Colonic mucosa (tissue), 4 donors: Measurements from ENCODE around the gene TRIM17. TPM values are rescaled to one million over a fixed set of nuclear protein-coding genes. Genes with fewer than 3 reads are reported as not detected.

Experiments
- DNase-seq: peaks from one replicate; pipeline ENCODE4 v3.0.0-alpha.2; 2020
- H3K27ac ChIP-seq: fragments of 200-600 bp; one replicate; pipeline ENCODE4 v1.8.0; 2021
- H3K27me3 ChIP-seq: fragments of 200-600 bp; one replicate; pipeline ENCODE4 v1.8.0; 2021
- H3K36me3 ChIP-seq: fragments of 200-600 bp; one replicate; pipeline ENCODE4 v1.8.0; 2021
- H3K4me1 ChIP-seq: fragments of 200-600 bp; one replicate; pipeline ENCODE4 v1.8.0; 2021; ENCODE audit warnings: mild to moderate bottlenecking
- H3K4me3 ChIP-seq: fragments of 200-600 bp; one replicate; pipeline ENCODE4 v1.8.0; 2021
- H3K9ac ChIP-seq, 2 donors: one replicate each; pipeline ENCODE4 v1.7.0; 2013; ENCODE audit warnings: control low read depth in 2 of 2, low read depth in 2 of 2, low read length in 2 of 2
- H3K9me3 ChIP-seq: fragments of 200-600 bp; one replicate; pipeline ENCODE4 v1.8.0; 2021
- intact Hi-C: fragments of 100-400 bp; cut with DNase I; formaldehyde crosslinking; loops from one replicate; pipeline ENCODE4 v1.14.1; 2022
- total RNA-seq, 2 donors: library from RNA; stranded (reverse); fragmentation: NEBNext Ultra II Directional in 1 of 2; extraction: Animal tissue kit (Norgen Biotek cat#: 25700) in 1 of 2; gene quantifications; one replicate each; pipeline ENCODE4 v1.2.1, GENCODE V29; 2021
- TF ChIP-seq, protein P1 (sequence below): fragments of 200-600 bp; IDR thresholded peaks from one replicate; pipeline ENCODE4 v1.8.0; 2022; ENCODE audit warnings: antibody characterized with exemption, mild to moderate bottlenecking
- donor health status: healthy.
- donor health status: DM: no; HTN: no; CAD: no.
- donor health status: DM: no; HTN: no; CAD: no.

Gene TRIM17
- total RNA-seq, 2 donors from 2014 or later = 0.21 TPM; not detected in 1

DNA sequence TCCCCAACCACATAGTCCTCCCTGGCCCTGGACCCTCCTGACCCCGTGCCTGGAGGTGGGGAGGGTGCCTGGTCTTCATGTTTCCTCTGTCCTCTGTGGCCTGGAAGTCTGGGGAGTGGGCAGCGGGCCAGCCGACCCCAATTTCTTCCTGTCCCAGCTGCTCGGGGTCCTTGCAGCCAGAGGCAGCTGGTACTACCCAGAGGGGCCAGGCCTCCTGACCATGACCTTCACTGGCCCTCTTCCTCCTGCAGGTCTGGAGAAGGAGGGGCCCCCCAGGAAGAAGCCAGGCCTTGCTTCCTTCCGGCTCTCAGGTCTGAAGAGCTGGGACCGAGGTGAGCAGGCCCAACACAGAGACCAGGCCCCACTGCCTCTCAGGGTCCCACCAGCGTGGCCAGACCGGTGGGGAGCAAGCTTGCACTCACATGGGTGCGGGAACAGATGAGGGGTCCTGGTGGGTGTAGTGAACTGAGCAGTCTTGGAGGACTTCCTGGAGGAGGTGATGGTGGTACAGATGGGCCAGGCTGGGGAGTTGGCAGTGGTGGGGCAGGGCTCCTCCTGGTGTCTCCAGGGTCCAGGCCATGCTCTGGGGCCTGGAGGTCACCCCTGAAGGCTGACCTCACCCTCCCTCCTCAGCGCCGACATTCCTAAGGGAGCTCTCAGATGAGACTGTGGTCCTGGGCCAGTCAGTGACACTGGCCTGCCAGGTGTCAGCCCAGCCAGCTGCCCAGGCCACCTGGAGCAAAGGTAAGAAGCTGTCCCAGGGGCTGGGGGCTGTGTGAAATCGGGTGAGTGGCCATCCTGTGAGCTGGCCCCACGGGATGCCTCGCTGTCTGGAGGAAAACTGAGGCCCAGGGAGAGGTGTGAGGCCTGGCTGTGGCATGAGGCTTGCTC lies 42.7 kb downstream of the TRIM17 start:
- Histone ChIP-seq H3K4me3 (no peak overlapping the region), H3K9me3 (no peaks in the 10 kb centered on the region), H3K36me3 (no peaks in the 10 kb centered on the region), H3K27me3 (peaks cover 8% of the 10 kb centered on the region), H3K4me1 (peaks cover 3% of the 10 kb centered on the region), H3K27ac (no peak overlapping the region), H3K9ac (no peak overlapping the region)
- no peak for DNase-seq
- TF ChIP-seq, protein P1, sequence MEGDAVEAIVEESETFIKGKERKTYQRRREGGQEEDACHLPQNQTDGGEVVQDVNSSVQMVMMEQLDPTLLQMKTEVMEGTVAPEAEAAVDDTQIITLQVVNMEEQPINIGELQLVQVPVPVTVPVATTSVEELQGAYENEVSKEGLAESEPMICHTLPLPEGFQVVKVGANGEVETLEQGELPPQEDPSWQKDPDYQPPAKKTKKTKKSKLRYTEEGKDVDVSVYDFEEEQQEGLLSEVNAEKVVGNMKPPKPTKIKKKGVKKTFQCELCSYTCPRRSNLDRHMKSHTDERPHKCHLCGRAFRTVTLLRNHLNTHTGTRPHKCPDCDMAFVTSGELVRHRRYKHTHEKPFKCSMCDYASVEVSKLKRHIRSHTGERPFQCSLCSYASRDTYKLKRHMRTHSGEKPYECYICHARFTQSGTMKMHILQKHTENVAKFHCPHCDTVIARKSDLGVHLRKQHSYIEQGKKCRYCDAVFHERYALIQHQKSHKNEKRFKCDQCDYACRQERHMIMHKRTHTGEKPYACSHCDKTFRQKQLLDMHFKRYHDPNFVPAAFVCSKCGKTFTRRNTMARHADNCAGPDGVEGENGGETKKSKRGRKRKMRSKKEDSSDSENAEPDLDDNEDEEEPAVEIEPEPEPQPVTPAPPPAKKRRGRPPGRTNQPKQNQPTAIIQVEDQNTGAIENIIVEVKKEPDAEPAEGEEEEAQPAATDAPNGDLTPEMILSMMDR = no peak
- intact Hi-C loops = no loop called here

DNA sequence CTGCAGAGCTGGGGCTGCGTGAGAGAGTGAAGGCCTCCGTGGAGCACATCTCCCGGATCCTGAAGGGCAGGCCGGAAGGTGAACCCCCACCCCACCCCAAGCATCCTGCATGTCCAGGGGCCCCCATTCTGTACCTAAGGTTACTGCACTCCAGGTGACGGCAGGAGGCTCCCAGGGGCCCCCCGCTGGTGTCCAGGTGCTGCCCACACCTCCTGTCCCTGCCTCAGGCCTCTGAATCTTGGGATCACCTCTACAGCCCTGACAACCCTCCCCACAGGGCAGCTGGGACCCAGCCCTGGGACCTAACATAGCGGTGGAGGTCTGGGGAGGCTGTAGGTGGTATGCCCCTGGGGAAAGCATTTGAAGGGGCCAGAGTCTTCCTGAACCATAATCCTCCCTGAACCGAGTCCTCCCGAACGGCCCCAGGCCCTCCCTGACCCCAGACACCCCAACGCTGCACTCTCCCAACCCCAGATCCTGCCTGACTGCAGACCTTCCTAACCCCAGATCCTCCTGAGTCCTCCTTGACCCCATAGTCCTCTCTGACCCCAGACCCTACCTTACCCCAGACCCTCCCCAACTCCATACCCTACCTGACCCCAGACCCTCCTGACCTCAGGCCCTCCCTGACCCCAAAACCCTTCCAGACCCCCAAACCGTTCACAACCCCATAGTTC lies 43.5 kb downstream of the TRIM17 start:
- Histone ChIP-seq H3K4me3 (no peak overlapping the region), H3K27ac (no peak overlapping the region), H3K9me3 (no peaks in the 10 kb centered on the region), H3K9ac (no peak overlapping the region), H3K36me3 (no peaks in the 10 kb centered on the region), H3K27me3 (peaks cover 8% of the 10 kb centered on the region), H3K4me1 (no peaks in the 10 kb centered on the region)
- TF ChIP-seq, protein P1 = no peak
- intact Hi-C loops = no loop called here
- DNase-seq = no peak

DNA sequence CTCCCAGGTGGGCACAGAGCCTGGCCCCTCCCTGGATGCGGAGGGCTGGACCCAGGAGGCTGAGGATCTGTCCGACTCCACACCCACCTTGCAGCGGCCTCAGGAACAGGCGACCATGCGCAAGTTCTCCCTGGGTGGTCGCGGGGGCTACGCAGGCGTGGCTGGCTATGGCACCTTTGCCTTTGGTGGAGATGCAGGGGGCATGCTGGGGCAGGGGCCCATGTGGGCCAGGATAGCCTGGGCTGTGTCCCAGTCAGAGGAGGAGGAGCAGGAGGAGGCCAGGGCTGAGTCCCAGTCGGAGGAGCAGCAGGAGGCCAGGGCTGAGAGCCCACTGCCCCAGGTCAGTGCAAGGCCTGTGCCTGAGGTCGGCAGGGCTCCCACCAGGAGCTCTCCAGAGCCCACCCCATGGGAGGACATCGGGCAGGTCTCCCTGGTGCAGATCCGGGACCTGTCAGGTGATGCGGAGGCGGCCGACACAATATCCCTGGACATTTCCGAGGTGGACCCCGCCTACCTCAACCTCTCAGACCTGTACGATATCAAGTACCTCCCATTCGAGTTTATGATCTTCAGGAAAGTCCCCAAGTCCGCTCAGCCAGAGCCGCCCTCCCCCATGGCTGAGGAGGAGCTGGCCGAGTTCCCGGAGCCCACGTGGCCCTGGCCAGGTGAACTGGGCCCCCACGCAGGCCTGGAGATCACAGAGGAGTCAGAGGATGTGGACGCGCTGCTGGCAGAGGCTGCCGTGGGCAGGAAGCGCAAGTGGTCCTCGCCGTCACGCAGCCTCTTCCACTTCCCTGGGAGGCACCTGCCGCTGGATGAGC lies 44.3 kb downstream of the TRIM17 start:
- Histone ChIP-seq H3K27me3 (peaks cover 8% of the 10 kb centered on the region), H3K36me3 (no peaks in the 10 kb centered on the region), H3K9me3 (no peaks in the 10 kb centered on the region), H3K4me1 (no peaks in the 10 kb centered on the region), H3K4me3 (no peak overlapping the region), H3K9ac (no peak overlapping the region), H3K27ac (no peak overlapping the region)
- intact Hi-C loops = no loop called here
- TF ChIP-seq, protein P1 = no peak
- peak; percentile 67 for DNase-seq

DNA sequence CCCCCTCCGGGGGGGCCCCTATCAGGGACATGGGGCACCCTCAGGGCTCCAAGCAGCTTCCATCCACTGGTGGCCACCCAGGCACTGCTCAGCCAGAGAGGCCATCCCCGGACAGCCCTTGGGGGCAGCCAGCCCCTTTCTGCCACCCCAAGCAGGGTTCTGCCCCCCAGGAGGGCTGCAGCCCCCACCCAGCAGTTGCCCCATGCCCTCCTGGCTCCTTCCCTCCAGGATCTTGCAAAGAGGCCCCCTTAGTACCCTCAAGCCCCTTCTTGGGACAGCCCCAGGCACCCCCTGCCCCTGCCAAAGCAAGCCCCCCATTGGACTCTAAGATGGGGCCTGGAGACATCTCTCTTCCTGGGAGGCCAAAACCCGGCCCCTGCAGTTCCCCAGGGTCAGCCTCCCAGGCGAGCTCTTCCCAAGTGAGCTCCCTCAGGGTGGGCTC lies 44.9 kb downstream of the TRIM17 start:
- H3K27ac ChIP-seq = no peak overlapping the region

More for the DNA sequence above, 44.9 kb downstream of the TRIM17 start:
- peaks cover 8% of the 10 kb centered on the region for H3K27me3 ChIP-seq
- H3K4me1 ChIP-seq = no peaks in the 10 kb centered on the region
- DNase-seq = no peak
- H3K9ac ChIP-seq = no peak overlapping the region
- intact Hi-C loops = no loop called here
- TF ChIP-seq, protein P1 = no peak
- no peaks in the 10 kb centered on the region for H3K36me3 ChIP-seq
- no peak overlapping the region for H3K4me3 ChIP-seq
- no peaks in the 10 kb centered on the region for H3K9me3 ChIP-seq
